Measurements from ENCODE around the gene AFF3.
"Not testable (repeated sequence)": the region's sequence is repeated elsewhere in the genome, so short reads cannot be mapped to it uniquely, and the experiment has no call there.

AFF3 gene

DNA sequence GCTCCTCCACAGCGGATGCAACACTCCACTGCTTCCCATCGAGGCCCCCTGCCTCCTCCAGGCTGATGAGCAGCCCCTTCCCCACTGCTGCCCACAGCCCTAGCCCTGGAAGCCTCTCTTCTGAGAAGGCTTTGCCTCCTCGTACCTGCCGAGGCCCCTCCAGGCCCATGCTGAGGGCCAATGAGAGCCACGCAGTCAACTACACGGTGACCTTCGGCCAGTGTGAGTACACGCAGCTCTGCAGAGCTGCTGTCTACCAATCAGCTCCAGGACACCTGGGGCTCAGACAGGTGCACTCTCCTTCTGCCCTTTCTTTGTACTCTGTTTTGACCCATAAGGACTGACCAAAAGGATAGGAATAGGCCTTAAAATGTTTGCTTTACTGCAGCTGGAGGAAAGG, 43.5 kb downstream of the AFF3 start:
- not testable (repeated sequence) for DNase-seq; H3K36me3 ChIP-seq (ENCODE audit: control insufficient read depth, insufficient read depth, low read length); H3K27ac ChIP-seq (ENCODE audit: insufficient read depth, low read length, poor library complexity, severe bottlenecking); H3K4me1 ChIP-seq (ENCODE audit: control insufficient read depth, insufficient read depth, low read length, poor library complexity, severe bottlenecking); H3K4me3 ChIP-seq (ENCODE audit: insufficient read depth, low read depth, low read length, poor library complexity, severe bottlenecking); H3K27me3 ChIP-seq (replicated peaks; ENCODE audit: control insufficient read depth, insufficient read depth, low read length, poor library complexity, severe bottlenecking); H3K9me3 ChIP-seq (ENCODE audit: control insufficient read depth, low read length)

DNA sequence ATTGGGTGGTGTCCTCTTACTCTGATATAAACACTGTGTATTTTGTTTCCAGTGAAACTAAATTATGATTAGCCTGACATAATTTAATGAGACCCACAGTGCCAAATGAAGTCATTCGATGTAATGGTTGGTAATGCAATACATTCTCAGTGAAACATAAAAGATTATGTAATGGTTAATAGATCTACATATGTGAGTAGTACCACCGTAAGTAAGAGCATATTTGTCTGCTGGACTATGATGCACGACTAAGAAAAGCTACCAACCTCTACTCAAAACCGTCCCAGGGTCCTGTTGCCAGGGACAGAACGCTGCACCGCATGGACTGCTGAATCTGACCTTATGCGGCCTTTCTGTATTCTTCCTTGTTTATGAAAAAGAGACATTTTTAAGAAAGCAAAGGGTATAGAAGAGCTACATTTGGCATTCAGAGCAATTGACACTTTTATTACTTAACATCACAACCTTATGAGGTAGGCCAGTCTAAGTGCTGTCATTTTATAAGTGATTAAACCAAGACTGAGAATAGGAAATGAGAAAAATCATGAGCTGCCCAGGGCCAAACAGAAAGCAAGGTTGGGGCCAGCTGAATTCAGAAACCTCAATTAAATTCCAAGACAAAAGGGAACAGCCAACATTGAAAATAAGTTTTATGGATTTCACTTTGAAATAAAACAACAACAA, 44.6 kb downstream of the AFF3 start:
- H3K9me3 ChIP-seq (ENCODE audit: control insufficient read depth, low read length); H3K4me3 ChIP-seq (ENCODE audit: insufficient read depth, low read depth, low read length, poor library complexity, severe bottlenecking); H3K27me3 ChIP-seq (replicated peaks; ENCODE audit: control insufficient read depth, insufficient read depth, low read length, poor library complexity, severe bottlenecking); H3K36me3 ChIP-seq (ENCODE audit: control insufficient read depth, insufficient read depth, low read length); H3K27ac ChIP-seq (ENCODE audit: insufficient read depth, low read length, poor library complexity, severe bottlenecking); DNase-seq; H3K4me1 ChIP-seq (ENCODE audit: control insufficient read depth, insufficient read depth, low read length, poor library complexity, severe bottlenecking): not testable (repeated sequence)

DNA sequence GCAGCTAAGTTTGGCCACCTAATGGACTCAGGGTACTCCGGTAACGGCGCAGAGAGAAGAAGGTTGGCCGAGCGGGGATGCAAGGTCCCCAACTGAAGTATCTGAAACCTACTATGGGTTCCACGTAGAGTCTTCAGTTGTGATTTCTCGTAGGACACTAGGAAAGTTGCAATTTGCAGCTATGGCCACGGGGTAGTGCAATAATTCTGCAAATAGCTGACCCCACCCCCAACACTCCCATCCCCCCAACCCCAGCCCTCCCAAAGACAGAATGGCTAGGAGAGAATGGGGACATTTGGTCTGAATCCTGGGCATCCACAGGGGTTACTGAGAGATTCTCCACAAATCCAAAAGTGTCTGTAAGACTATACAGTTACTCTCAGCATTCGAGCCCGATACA, 46.5 kb downstream of the AFF3 start:
- not testable (repeated sequence) for H3K4me3 ChIP-seq (ENCODE audit: insufficient read depth, low read depth, low read length, poor library complexity, severe bottlenecking); H3K4me1 ChIP-seq (ENCODE audit: control insufficient read depth, insufficient read depth, low read length, poor library complexity, severe bottlenecking); DNase-seq; H3K9me3 ChIP-seq (ENCODE audit: control insufficient read depth, low read length); H3K27me3 ChIP-seq (replicated peaks; ENCODE audit: control insufficient read depth, insufficient read depth, low read length, poor library complexity, severe bottlenecking); H3K27ac ChIP-seq (ENCODE audit: insufficient read depth, low read length, poor library complexity, severe bottlenecking); H3K36me3 ChIP-seq (ENCODE audit: control insufficient read depth, insufficient read depth, low read length)

DNA sequence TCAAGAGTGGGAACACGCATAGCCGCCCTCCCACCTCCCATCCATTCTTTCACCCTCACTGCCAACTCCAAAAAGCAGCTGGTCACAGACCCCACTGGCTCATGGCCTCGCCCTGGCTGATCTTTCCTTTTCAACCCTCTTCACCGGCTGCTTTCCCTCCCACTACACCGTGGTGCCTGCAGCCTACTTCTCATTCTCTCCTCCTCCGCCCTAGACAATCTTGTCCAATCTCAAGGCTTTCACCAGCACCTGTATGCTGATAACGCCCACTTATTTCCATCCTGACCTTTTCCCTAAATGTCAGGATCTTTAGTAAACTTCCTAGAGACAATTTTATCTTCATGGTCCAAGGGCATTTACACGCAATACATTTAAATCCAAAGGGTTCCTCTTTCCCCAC, 50.6 kb downstream of the AFF3 start:
- H3K36me3 ChIP-seq (ENCODE audit: control insufficient read depth, insufficient read depth, low read length); H3K27ac ChIP-seq (ENCODE audit: insufficient read depth, low read length, poor library complexity, severe bottlenecking); H3K9me3 ChIP-seq (ENCODE audit: control insufficient read depth, low read length); DNase-seq; H3K4me3 ChIP-seq (ENCODE audit: insufficient read depth, low read depth, low read length, poor library complexity, severe bottlenecking); H3K27me3 ChIP-seq (replicated peaks; ENCODE audit: control insufficient read depth, insufficient read depth, low read length, poor library complexity, severe bottlenecking); H3K4me1 ChIP-seq (ENCODE audit: control insufficient read depth, insufficient read depth, low read length, poor library complexity, severe bottlenecking): not testable (repeated sequence)

GRCh38 chr2:100085744-100086143, 56.6 kb downstream of the AFF3 start:
- H3K4me1 ChIP-seq (ENCODE audit: control insufficient read depth, insufficient read depth, low read length, poor library complexity, severe bottlenecking); DNase-seq; H3K27me3 ChIP-seq (replicated peaks; ENCODE audit: control insufficient read depth, insufficient read depth, low read length, poor library complexity, severe bottlenecking); H3K27ac ChIP-seq (ENCODE audit: insufficient read depth, low read length, poor library complexity, severe bottlenecking); H3K9me3 ChIP-seq (ENCODE audit: control insufficient read depth, low read length); H3K4me3 ChIP-seq (ENCODE audit: insufficient read depth, low read depth, low read length, poor library complexity, severe bottlenecking); H3K36me3 ChIP-seq (ENCODE audit: control insufficient read depth, insufficient read depth, low read length): not testable (repeated sequence)

DNA sequence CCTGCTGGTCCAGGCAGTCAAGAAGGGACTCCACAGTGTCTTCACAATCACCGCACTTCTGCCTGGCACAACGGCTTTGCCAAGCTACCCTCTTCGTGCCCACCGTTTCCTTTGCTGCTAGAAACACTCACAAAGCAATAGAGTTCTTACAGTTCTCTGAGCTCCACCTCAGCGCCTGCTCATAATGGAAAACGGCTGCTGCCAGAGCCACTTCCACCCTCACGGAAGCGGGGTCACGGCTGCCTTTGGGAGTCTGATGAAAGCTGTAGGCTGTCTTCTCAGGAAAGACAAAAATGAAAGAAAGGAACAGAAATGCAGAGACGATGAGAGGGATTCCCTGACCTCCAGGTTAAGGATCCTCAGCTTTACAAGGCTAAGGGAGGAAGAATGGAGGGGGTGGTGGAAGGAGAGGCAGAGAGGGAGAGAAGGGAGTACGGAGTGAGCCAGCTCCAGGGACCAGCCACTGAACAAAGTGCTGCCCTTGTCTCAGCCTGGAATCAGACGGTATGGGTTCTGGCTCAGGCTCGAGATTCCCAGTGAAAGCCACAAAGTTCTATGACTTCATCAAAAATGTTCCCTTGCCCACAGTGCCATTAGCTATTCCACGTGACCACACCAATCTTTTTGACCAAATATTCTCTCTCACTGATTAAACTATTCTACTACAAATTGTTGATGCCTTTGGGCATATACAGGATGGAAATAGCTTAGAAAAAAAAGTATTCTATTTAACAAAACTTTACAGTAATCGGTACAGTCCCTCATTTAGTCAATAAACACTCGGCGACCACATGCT, 58.8 kb downstream of the AFF3 start:
- H3K9me3 ChIP-seq (ENCODE audit: control insufficient read depth, low read length); H3K4me3 ChIP-seq (ENCODE audit: insufficient read depth, low read depth, low read length, poor library complexity, severe bottlenecking); H3K36me3 ChIP-seq (ENCODE audit: control insufficient read depth, insufficient read depth, low read length); H3K27me3 ChIP-seq (replicated peaks; ENCODE audit: control insufficient read depth, insufficient read depth, low read length, poor library complexity, severe bottlenecking); DNase-seq; H3K27ac ChIP-seq (ENCODE audit: insufficient read depth, low read length, poor library complexity, severe bottlenecking); H3K4me1 ChIP-seq (ENCODE audit: control insufficient read depth, insufficient read depth, low read length, poor library complexity, severe bottlenecking): not testable (repeated sequence)

- not testable (repeated sequence) for H3K4me1 ChIP-seq (ENCODE audit: control insufficient read depth, insufficient read depth, low read length, poor library complexity, severe bottlenecking); DNase-seq; H3K27ac ChIP-seq (ENCODE audit: insufficient read depth, low read length, poor library complexity, severe bottlenecking); H3K36me3 ChIP-seq (ENCODE audit: control insufficient read depth, insufficient read depth, low read length); H3K27me3 ChIP-seq (replicated peaks; ENCODE audit: control insufficient read depth, insufficient read depth, low read length, poor library complexity, severe bottlenecking); H3K4me3 ChIP-seq (ENCODE audit: insufficient read depth, low read depth, low read length, poor library complexity, severe bottlenecking); H3K9me3 ChIP-seq (ENCODE audit: control insufficient read depth, low read length)
Observed at GRCh38 chr2:100082302-100082978, 60.0 kb downstream of the AFF3 start.

DNA sequence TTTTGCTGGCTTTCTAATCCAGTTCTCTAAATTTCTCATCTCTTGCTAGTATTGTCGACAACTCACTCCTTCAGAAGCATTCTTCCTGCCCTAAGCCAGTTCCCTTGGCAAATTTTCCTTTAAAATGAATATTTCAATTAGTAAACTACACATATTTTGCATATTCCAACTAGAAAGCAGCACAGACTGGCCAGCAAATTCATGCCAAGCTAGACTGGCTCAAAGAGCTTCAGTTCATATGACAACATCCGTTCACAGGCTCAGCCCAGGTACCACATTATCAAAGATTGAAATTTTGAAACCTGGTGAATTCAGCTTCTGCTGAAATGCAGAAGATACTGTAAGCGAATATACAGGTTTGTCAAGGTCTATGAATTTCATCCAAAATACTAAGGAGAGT, 64.5 kb downstream of the AFF3 start:
- no peaks in the 10 kb centered on the region for H3K27me3 ChIP-seq (replicated peaks; ENCODE audit: control insufficient read depth, insufficient read depth, low read length, poor library complexity, severe bottlenecking)
- no peak for DNase-seq
- H3K27ac ChIP-seq (ENCODE audit: insufficient read depth, low read length, poor library complexity, severe bottlenecking), result no peak overlapping the region
- no peaks in the 10 kb centered on the region for H3K9me3 ChIP-seq (ENCODE audit: control insufficient read depth, low read length)
- no peaks in the 10 kb centered on the region for H3K36me3 ChIP-seq (ENCODE audit: control insufficient read depth, insufficient read depth, low read length)
- H3K4me3 ChIP-seq (ENCODE audit: insufficient read depth, low read depth, low read length, poor library complexity, severe bottlenecking), result no peak overlapping the region
- no peaks in the 10 kb centered on the region for H3K4me1 ChIP-seq (ENCODE audit: control insufficient read depth, insufficient read depth, low read length, poor library complexity, severe bottlenecking)

DNA sequence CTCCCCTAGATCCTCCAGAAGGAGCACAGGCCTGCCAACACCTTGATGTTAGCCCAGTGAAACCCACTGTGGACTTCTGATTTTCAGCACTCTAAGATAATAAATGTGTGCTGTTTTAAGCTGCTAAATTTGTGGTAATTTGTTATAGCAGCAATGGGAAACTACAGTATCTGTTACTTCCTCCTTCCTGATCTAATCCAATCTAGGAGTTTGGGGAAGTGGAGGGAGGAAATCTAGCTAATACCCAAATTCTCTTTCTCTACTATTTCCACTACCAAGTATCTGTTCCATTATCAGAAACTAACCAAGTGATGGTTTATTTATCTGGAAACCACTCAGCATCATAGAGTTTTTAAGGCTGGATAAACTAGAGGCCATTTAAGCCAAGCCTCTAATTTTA, 64.9 kb downstream of the AFF3 start:
- no peak for DNase-seq
- Histone ChIP-seq H3K4me1 (ENCODE audit: control insufficient read depth, insufficient read depth, low read length, poor library complexity, severe bottlenecking) (no peaks in the 10 kb centered on the region), H3K4me3 (ENCODE audit: insufficient read depth, low read depth, low read length, poor library complexity, severe bottlenecking) (no peak overlapping the region), H3K36me3 (ENCODE audit: control insufficient read depth, insufficient read depth, low read length) (no peaks in the 10 kb centered on the region), H3K9me3 (ENCODE audit: control insufficient read depth, low read length) (no peaks in the 10 kb centered on the region), H3K27ac (ENCODE audit: insufficient read depth, low read length, poor library complexity, severe bottlenecking) (no peak overlapping the region), H3K27me3 (replicated peaks; ENCODE audit: control insufficient read depth, insufficient read depth, low read length, poor library complexity, severe bottlenecking) (no peaks in the 10 kb centered on the region)

DNA sequence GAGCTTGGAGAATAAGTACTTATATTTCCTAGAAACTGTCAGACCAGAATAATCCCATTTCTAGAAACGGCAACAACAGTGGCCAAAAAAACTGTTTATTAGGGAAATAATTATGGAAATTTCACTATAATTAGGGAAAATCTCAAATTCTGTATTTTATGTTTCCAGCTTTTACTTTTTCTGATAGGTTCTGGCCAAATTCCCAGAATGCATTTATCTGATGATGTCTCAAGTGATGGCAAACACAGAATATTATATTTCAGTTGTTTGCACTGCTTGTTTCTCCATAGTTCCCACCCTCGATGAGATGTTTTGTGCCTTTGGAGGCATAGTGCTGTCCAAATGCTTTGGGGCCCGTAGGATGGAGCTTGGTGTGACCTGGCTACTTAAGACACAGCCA, 66.9 kb downstream of the AFF3 start:
- Histone ChIP-seq H3K4me1 (ENCODE audit: control insufficient read depth, insufficient read depth, low read length, poor library complexity, severe bottlenecking) (no peaks in the 10 kb centered on the region), H3K27me3 (replicated peaks; ENCODE audit: control insufficient read depth, insufficient read depth, low read length, poor library complexity, severe bottlenecking) (no peaks in the 10 kb centered on the region), H3K9me3 (ENCODE audit: control insufficient read depth, low read length) (no peaks in the 10 kb centered on the region), H3K36me3 (ENCODE audit: control insufficient read depth, insufficient read depth, low read length) (no peaks in the 10 kb centered on the region), H3K27ac (ENCODE audit: insufficient read depth, low read length, poor library complexity, severe bottlenecking) (no peak overlapping the region), H3K4me3 (ENCODE audit: insufficient read depth, low read depth, low read length, poor library complexity, severe bottlenecking) (no peak overlapping the region)
- no peak for DNase-seq

Data from effector memory CD4-positive, alpha-beta T cell (primary cell).